HG03175 (cell line): ENCODE data around the gene OR2D2.
"Not testable (repeated sequence)": the region's sequence is repeated elsewhere in the genome, so short reads cannot be mapped to it uniquely, and the experiment has no call there.

ENCODE experiments used
- ATAC-seq: cut with Tn5 transposase; IDR thresholded peaks from one replicate; pipeline ENCODE4 v1.9.1; 2021; ENCODE audit warnings: mild to moderate bottlenecking, moderate library complexity; ENCODE audit not compliant: unreplicated experiment

OR2D2 gene

GRCh38 chr11:6882751-6883150 is 9.5 kb downstream of the OR2D2 start:
- ATAC-seq, result no peak

DNA sequence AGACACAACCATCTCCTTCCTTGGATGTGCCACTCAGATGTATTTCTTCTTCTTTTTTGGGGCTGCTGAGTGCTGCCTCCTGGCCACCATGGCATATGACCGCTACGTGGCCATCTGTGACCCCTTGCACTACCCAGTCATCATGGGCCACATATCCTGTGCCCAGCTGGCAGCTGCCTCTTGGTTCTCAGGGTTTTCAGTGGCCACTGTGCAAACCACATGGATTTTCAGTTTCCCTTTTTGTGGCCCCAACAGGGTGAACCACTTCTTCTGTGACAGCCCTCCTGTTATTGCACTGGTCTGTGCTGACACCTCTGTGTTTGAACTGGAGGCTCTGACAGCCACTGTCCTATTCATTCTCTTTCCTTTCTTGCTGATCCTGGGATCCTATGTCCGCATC is 15.4 kb downstream of the OR2D2 start:
- ATAC-seq, result no peak

DNA sequence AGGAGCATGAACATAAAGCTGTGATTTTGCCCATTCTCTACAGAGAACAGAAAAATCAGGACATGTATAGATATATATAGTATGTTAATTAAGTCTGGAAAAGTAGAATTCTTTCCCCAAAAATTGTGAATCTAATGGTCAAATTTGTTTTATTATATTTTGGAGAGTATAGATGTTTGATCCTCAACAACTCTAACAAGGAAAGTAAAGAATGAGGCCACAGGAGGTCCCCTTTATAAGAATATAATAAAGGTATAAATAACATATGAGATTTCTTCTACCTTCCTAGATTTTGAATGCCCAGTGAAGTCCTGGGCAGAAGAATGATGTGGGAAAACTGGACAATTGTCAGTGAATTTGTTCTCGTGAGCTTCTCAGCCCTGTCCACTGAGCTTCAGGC is 16.0 kb downstream of the OR2D2 start, which contains the start of gene OR10A4:
TSS of gene OR10A4 (plus strand) at position 301 of the 400 bp plus-strand sequence. CDS start at position 324, 23 bp downstream.
- ATAC-seq, result no peak

DNA sequence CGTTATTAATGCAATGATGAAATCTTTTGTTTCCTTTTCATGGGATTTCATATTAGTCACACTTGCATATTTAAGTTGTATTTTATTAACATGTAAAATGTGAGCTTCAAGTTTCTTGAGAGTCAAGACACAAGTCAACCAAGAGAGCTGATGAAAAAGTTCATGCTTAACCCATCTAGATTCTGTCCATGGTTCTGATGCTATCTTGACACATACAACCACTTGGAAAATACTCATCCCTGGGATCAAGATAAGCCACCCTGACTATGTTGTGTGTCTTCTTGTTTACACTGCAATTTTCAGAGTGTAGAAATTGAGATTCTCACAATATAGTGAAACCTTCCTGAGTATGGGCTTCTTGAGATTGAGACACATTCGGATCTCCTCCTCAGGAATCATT is 16.5 kb downstream of the OR2D2 start:
- ATAC-seq, result no peak

DNA sequence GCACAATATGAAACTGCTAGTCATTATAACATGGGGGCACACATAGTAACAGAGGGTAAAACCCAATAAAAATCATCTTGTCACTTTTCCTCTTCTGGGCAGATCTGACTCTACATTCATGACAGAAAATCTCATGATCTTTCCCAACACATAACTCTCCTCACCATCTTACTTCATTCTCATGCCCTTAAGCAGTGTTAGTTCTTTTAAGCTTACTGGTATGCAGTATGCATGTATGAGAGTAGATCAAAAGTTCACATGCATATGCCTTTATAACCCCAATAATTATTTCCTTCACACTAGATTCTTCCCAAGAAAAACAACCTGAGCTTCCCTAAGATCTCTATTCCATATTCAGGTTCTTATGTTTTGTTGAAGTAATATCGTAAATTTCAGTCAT is 21.0 kb downstream of the OR2D2 start:
- ATAC-seq, result no peak

DNA sequence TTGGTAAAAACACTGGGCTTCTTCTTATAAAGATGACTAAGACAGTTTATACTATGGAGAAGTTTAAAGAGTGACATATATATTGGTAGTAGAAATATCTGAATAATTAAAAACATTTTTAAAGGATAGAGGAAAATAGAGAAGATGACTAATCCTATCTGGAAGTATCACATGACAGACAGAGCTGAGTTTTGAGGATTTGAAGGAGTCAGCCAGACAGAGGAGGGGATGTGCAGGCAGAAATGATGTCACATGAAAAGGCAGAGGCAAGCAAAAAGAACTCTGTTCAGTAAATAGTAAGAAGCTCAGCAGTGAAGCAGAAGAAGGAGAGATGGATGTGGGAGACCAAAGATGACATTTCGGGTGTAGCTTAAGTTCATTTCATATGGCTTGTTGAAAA is 27.9 kb downstream of the OR2D2 start:
- no peak for ATAC-seq

DNA sequence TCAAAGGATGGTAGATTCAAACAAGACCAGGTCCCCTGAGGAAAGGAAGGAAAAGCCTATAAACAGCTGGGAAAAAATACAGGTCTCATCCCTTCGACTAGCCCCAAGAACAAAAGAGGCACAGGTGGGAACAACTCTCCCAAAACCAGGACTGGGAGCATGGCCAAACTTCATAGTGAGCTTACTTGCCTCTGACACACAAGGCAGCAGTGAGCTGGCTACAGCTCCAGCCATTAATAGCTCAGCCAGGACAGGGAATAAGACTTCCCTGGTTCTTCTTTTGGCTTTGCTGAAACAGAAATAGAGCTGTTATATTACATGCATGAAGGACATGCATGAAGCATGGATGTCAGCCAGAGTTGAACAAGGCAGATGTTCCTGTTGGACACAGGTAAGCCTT is 29.3 kb downstream of the OR2D2 start, which contains the start of gene OR10A2:
TSS of gene OR10A2 (plus strand) at position 97 of the 400 bp plus-strand sequence. CDS start 6,698 bp downstream, outside the sequence.
- ATAC-seq, result no peak

DNA sequence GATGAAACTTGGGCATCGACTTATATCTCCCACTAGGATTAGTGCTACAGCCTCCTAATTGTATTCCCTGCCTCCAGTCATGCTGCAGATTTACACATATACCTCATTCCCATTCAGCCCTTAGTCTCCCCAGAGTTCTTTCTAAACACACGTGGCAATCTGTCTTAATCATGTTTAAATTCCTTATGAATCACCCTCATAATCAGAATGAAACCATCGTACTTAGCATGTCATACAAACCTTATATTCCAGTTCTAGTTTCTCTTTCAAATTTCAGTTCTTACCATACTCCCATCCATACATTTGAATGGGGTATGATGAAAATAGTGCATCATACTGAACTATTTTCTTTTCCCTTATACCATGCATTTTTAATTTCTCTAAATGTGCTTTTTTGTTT is 35.4 kb downstream of the OR2D2 start:
- no peak for ATAC-seq

DNA sequence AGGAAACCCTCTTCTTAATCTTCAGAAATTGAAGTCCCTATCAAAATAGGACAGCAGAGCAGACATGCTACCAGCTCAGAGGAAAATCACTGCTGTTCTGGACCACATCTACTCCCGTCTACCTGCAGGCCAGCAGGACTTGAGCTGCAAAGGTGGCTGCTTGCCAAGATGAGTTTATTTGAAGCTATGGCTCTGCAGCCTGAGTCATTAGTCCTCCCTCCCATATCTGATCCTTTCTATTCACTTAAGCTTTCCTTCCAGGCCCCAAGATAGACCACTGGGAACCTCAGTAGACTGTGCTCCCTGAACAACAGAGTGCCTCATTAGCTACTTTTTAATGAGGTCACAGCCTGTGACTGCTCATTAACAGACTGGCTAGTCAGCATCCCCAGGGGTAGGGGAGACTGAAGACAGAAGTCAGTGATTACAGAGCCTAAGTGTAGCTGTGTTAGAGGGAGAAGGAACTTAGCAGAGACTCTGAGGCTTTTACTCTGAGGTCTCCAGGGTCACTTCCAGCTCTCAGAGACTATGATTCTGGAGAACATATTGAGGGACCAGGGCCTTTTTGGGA is 36.2 kb downstream of the OR2D2 start:
- no peak for ATAC-seq

DNA sequence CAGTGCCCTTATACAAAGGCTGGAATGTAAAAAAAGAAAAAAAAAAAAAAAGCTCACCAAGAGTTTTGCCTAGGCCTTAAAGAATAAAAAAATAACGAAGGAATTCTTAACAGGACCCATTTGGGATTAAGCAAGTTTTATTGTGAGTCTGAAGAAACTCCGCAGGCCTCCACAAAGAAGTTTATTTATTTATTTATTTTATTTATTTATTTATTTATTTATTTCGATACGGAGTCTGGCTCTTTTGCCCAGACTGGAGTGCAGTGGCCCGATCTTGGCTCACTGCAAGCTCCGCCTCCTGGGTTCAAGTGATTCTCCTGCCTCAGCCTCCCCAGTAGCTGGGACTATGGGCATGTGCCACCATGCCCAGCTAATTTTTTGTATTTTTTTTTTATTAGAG is 37.5 kb downstream of the OR2D2 start:
- ATAC-seq, result not testable (repeated sequence)

DNA sequence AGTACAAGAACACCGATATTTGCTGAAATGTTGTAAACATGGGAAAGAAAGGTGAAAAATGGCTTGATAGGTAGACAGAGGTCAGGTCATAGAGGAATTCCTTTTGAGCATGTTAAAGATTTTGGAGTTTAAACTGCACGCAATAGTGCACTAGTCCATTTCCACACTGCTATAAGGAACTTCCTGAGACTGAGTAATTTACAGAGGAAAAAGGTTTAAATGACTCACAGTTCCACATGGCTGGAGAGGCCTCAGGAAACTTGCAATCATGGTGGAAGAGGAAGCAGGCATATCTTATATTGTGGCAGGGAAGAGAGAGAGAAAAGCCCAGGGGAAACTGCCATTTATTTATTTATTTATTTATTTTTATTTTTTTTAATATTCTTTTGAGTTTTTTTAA is 41.8 kb downstream of the OR2D2 start:
- ATAC-seq, result no peak

GRCh38 chr11:6845383-6845782 is 46.9 kb downstream of the OR2D2 start, which contains the start of gene OR10A5:
OR10A5 (plus strand) TSS chr11:6845683; CDS start chr11:6845683, 0 bp downstream.
- ATAC-seq, result no peak

GRCh38 chr11:6844356-6844755 is 47.9 kb downstream of the OR2D2 start:
- no peak for ATAC-seq

DNA sequence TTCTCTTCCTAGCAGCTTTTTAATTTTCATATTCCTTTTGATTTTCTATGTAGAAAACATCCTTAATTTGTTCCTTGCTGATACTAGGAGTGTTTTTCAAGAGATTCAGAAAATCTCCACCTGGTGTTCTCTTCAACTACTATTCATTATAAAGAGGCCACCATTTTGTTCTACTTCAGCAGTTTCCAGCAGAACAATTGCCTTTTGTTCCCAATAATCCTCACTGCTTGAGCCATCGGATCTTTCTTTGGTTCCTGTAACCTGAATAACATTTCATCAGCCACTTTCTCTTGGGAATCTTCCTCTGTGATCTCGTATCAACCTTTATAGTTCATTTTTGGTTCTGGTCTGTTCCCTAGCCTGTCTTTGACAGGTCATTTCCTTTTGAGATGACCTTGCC is 48.6 kb downstream of the OR2D2 start:
- ATAC-seq, result no peak

- ATAC-seq, result no peak
Observed at GRCh38 chr11:6841694-6842093, 50.6 kb downstream of the OR2D2 start.
